Smooth muscle cell (in vitro differentiated cells): ENCODE measurements around the gene PXN. TPM values are rescaled to one million over a fixed set of nuclear protein-coding genes. Genes with fewer than 3 reads are reported as not detected.
A peak's percentile ranks its signal among the peaks of the same experiment; 100 is the strongest.

Experiments used
- DNase-seq: peaks from one replicate; lab custom pipeline; 2025; ENCODE audit not compliant: unreplicated experiment; lab: John Stamatoyannopoulos, UW
- H2AFZ ChIP-seq: fragments of 200-600 bp; sonication (generic); 2 replicates; pipeline ENCODE4 v1.6.0; 2016; ENCODE audit warnings: antibody characterized with exemption, low read depth, mild to moderate bottlenecking
- H3F3A ChIP-seq: fragments of 200-600 bp; sonication (generic); 2 replicates; pipeline ENCODE4 v1.6.0; 2017; ENCODE audit warnings: antibody characterized with exemption, low read depth
- H3K27ac ChIP-seq: fragments of 200-600 bp; sonication (generic); 2 replicates; pipeline ENCODE4 v1.5.1; 2016; ENCODE audit warnings: low read depth, mild to moderate bottlenecking
- H3K27me3 ChIP-seq: fragments of 200-600 bp; sonication (generic); 2 replicates; pipeline ENCODE4 v1.6.1; 2016; ENCODE audit warnings: low read depth, mild to moderate bottlenecking
- H3K36me3 ChIP-seq: fragments of 200-600 bp; sonication (generic); 2 replicates; pipeline ENCODE4 v1.5.1; 2016; ENCODE audit warnings: low read depth
- H3K4me1 ChIP-seq: fragments of 200-600 bp; sonication (generic); 2 replicates; pipeline ENCODE4 v1.5.1; 2016; ENCODE audit warnings: low read depth
- H3K4me2 ChIP-seq: fragments of 200-600 bp; sonication (generic); 2 replicates; pipeline ENCODE4 v1.6.0; 2016; ENCODE audit warnings: mild to moderate bottlenecking
- H3K4me3 ChIP-seq: fragments of 200-600 bp; sonication (generic); 2 replicates; pipeline ENCODE4 v1.5.1; 2016; ENCODE audit warnings: mild to moderate bottlenecking
- H3K79me2 ChIP-seq: fragments of 200-600 bp; sonication (generic); 2 replicates; pipeline ENCODE4 v1.6.0; 2016; ENCODE audit warnings: low read depth, mild to moderate bottlenecking
- H3K9ac ChIP-seq: fragments of 200-600 bp; sonication (generic); 2 replicates; pipeline ENCODE4 v1.6.0; 2016; ENCODE audit warnings: low read depth
- H3K9me3 ChIP-seq: fragments of 200-600 bp; sonication (generic); replicated peaks from 2 replicates; pipeline ENCODE4 v1.5.1; 2016; ENCODE audit warnings: low read depth
- H4K20me1 ChIP-seq: fragments of 200-600 bp; sonication (generic); 2 replicates; pipeline ENCODE4 v1.6.0; 2016; ENCODE audit warnings: low read depth
- CTCF ChIP-seq: fragments of 200-600 bp; sonication (generic); IDR thresholded peaks from 2 replicates; pipeline ENCODE4 v1.5.1; 2017; ENCODE audit warnings: borderline replicate concordance, mild to moderate bottlenecking, antibody characterized with exemption; ENCODE audit not compliant: insufficient read depth, poor library complexity, severe bottlenecking
- WGBS: methylation state at CpG from one replicate; pipeline ENCODE4 v1.1.7; 2016; ENCODE audit warnings: low lambda C conversion rate; 5-methylcytosine and 5-hydroxymethylcytosine counted together
- polyA plus RNA-seq: library from polyadenylated mRNA; unstranded; fragments of >200 nt; fragmentation: Nextera tagmentation; extraction: Ambion mirVana; gene quantifications from 2 replicates; pipeline ENCODE4 v1.2.1, GENCODE V29; 2016
- total RNA-seq: library from RNA; depleted of rRNA; stranded (reverse); fragments of >200 nt; gene quantifications from 2 replicates; pipeline ENCODE4 v1.2.3, GENCODE V29; 2014

Gene PXN
- total and polyA plus RNA-seq, 2 experiments from 2014 or later = 17.2 to 27.0 TPM

GRCh38 chr12:120241561-120242274 lies 23.8 kb downstream of the PXN start:
- peaks cover 32% of the 10 kb centered on the region for H3K4me1 ChIP-seq
- H2AFZ ChIP-seq = no peak overlapping the region
- H3K4me2 ChIP-seq = peak overlapping the region; percentile 57
- no peak overlapping the region for H3K9ac ChIP-seq
- no peak overlapping the region for H3K27ac ChIP-seq
- no peak overlapping the region for H3K4me3 ChIP-seq
- peaks cover 65% of the 10 kb centered on the region for H3K79me2 ChIP-seq
- H3F3A ChIP-seq = peaks cover 15% of the 10 kb centered on the region
- H3K36me3 ChIP-seq = no peaks in the 10 kb centered on the region
- no peak for DNase-seq
- no peak for TF ChIP-seq CTCF
- H4K20me1 ChIP-seq = peaks cover 96% of the 10 kb centered on the region
- 71% methylated on average over 9 of the region's 9 CpGs for WGBS
- H3K27me3 ChIP-seq = no peaks in the 10 kb centered on the region
- no peaks in the 10 kb centered on the region for H3K9me3 ChIP-seq

GRCh38 chr12:120240495-120240833 lies 25.1 kb downstream of the PXN start:
- no peak overlapping the region for H3K4me3 ChIP-seq
- WGBS = 89% methylated on average over 5 of the region's 5 CpGs
- H3K36me3 ChIP-seq = no peaks in the 10 kb centered on the region
- H3K9me3 ChIP-seq = no peaks in the 10 kb centered on the region
- no peak overlapping the region for H2AFZ ChIP-seq
- DNase-seq = no peak
- H3K9ac ChIP-seq = no peak overlapping the region
- H4K20me1 ChIP-seq = peaks cover 98% of the 10 kb centered on the region
- peaks cover 67% of the 10 kb centered on the region for H3K79me2 ChIP-seq
- peaks cover 23% of the 10 kb centered on the region for H3F3A ChIP-seq
- no peak overlapping the region for H3K27ac ChIP-seq
- peaks cover 36% of the 10 kb centered on the region for H3K4me1 ChIP-seq
- no peaks in the 10 kb centered on the region for H3K27me3 ChIP-seq
- no peak overlapping the region for H3K4me2 ChIP-seq
- no peak for TF ChIP-seq CTCF

- H3F3A ChIP-seq = peaks cover 23% of the 10 kb centered on the region
- 91% methylated on average over 2 of the region's 2 CpGs for WGBS
- no peaks in the 10 kb centered on the region for H3K27me3 ChIP-seq
- peaks cover 93% of the 10 kb centered on the region for H4K20me1 ChIP-seq
- H2AFZ ChIP-seq = no peak overlapping the region
- H3K27ac ChIP-seq = no peak overlapping the region
- peaks cover 67% of the 10 kb centered on the region for H3K79me2 ChIP-seq
- H3K4me1 ChIP-seq = peaks cover 36% of the 10 kb centered on the region
- H3K4me3 ChIP-seq = no peak overlapping the region
- DNase-seq = no peak
- no peaks in the 10 kb centered on the region for H3K36me3 ChIP-seq
- H3K9me3 ChIP-seq = no peaks in the 10 kb centered on the region
- no peak for TF ChIP-seq CTCF
- H3K9ac ChIP-seq = no peak overlapping the region
- no peak overlapping the region for H3K4me2 ChIP-seq
Measured at GRCh38 chr12:120239776-120240494, 25.6 kb downstream of the PXN start.
